Esophagus (tissue), 2 donors: Measurements from ENCODE around the gene WDR74. TPM values are rescaled to one million over a fixed set of nuclear protein-coding genes. Genes with fewer than 3 reads are reported as not detected.

ENCODE experiments used
- H3K27ac ChIP-seq, 2 donors: one replicate each; pipeline ENCODE4 v1.5.1; 2013; ENCODE audit warnings: low read depth in 2 of 2, mild to moderate bottlenecking in 2 of 2, inconsistent platforms in 1 of 2, low read length in 1 of 2, moderate library complexity in 1 of 2
- H3K27me3 ChIP-seq, 2 donors: one replicate each; pipeline ENCODE4 v1.6.1; 2013; ENCODE audit warnings: low read length in 2 of 2, control low read depth in 1 of 2, mild to moderate bottlenecking in 1 of 2; ENCODE audit not compliant: insufficient read depth in 2 of 2, control insufficient read depth in 1 of 2
- H3K36me3 ChIP-seq, 2 donors: one replicate each; pipeline ENCODE4 v1.6.1; 2013; ENCODE audit warnings: low read length in 1 of 2; ENCODE audit not compliant: control insufficient read depth in 2 of 2, insufficient read depth in 2 of 2
- H3K4me1 ChIP-seq, 2 donors: one replicate each; pipeline ENCODE4 v1.6.1; 2013; ENCODE audit warnings: low read length in 1 of 2; ENCODE audit not compliant: control insufficient read depth in 2 of 2, insufficient read depth in 2 of 2
- H3K4me3 ChIP-seq, 2 donors: one replicate each; pipeline ENCODE4 v1.5.1; 2013; ENCODE audit warnings: low read length in 2 of 2, mild to moderate bottlenecking in 2 of 2, low read depth in 1 of 2, moderate library complexity in 1 of 2
- H3K9me3 ChIP-seq, 2 donors: one replicate each; pipeline ENCODE4 v1.6.1; 2013; ENCODE audit warnings: mild to moderate bottlenecking in 2 of 2, low read depth in 1 of 2, low read length in 1 of 2, moderate library complexity in 1 of 2; ENCODE audit not compliant: control insufficient read depth in 2 of 2, insufficient read depth in 1 of 2
- whole genome bisulfite sequencing, 2 donors: extraction: QIAGEN DNeasy Blood & Tissue Kit; methylation state at CpG; one replicate each; pipeline ENCODE4 v1.1.7; 2013; 5-methylcytosine and 5-hydroxymethylcytosine counted together
- polyA plus RNA-seq, 2 donors: library from polyadenylated mRNA; stranded (reverse); fragments of 200-250 nt; gene quantifications; one replicate each; pipeline ENCODE4 v1.2.3, GENCODE V29; 2013
- donor health status: healthy with polysubstance abuse.
- donor health status: Bipolar disorder and iron deficiency.

Gene WDR74
- polyA plus RNA-seq, 2 donors = 44.0 to 44.6 TPM

DNA sequence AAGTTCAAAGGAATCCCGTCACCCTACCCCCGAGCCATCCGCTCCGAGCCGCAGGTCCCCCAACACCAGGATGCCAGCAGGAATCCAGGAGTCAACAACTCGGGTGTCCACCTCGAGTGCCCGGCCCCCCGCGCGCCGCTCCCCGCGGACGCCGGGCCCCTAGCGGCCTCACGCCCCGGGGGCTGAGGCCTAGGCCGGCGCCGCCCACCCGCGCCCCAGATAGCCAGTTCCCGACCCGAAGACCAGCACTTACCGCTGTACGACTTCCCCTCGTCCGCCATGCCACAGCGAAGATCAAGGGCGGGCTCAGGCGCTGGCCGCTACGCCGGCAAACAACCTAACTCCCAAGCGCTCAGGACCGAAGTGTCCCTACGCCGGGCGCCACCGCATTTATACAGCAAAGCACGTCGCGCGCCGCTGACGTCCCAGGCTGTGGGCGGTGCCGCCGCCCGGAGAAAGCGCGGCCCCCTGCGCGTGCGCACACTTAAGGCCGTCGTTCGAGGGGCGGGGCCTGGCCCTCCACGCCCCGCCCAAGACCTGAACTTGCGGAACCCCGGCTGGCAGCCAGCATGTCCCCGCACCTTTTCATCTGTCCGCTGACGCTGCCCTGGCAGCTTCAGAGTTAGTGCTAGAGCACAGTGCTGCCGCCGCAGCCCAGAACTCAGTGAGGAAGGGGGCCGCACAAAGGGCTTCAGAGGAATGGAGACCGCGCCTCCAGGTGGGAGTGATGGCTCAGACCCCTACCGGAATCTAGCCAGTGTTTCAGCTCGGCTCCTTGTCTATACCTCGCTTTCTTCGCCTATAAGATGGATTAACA lies 34.1 kb downstream of the WDR74 start, which contains the start of gene NXF1:
NXF1 (minus strand) TSS at position 365 of the 817 bp plus-strand sequence; CDS start at position 281, 84 bp downstream.
- Histone ChIP-seq H3K4me1 (peaks cover 0 to 9% of the 10 kb centered on the region in 2 donors), H3K4me3 (peak within 1 kb of the TSS; percentile 80 to 91), H3K9me3 (no peaks in the 10 kb centered on the region), H3K27me3 (no peaks in the 10 kb centered on the region), H3K36me3 (peaks cover 7 to 15% of the 10 kb centered on the region in 2 donors), H3K27ac (peak within 1 kb of the TSS; percentile 92 to 95)
- 0 to 1% methylated on average over 74 to 77 of the region's 77 CpGs for WGBS, 2 donors

GRCh38 chr11:62804310-62805075 lies 34.9 kb downstream of the WDR74 start:
- Histone ChIP-seq H3K27ac (peak overlapping the region; percentile 84 to 95), H3K36me3 (peaks cover 14 to 23% of the 10 kb centered on the region in 2 donors), H3K9me3 (no peaks in the 10 kb centered on the region), H3K4me3 (peak overlapping the region; percentile 80 to 91), H3K27me3 (no peaks in the 10 kb centered on the region), H3K4me1 (peaks cover 0 to 9% of the 10 kb centered on the region in 2 donors)
- WGBS, 2 donors = 2 to 3% methylated on average over 14 of the region's 14 CpGs

DNA sequence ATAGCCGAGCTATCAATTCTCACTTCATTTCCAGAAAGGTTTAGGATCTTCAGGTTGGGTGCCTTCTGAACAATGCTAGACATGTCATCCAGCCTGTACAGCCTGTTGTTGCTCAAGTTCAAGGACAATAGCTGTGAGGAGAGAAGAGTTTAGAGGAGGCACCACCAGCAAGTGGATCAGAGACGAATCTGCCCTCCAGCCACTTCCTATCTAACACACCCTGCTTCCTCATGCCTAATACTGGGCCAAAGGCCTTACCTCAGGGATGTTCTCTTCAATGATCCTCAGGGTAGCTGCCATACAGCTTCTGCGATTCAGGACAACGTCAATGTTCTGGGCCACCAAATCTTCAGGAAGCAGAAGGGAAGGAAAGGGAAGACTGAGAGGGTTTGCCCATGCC lies 38.3 kb downstream of the WDR74 start:
- H3K27me3 ChIP-seq = no peaks in the 10 kb centered on the region
- H3K27ac ChIP-seq = no peak overlapping the region
- H3K4me1 ChIP-seq = peaks cover 0 to 2% of the 10 kb centered on the region in 2 donors
- 81% methylated on average over 4 of the region's 4 CpGs for WGBS, 2 donors
- H3K36me3 ChIP-seq = peaks cover 24 to 40% of the 10 kb centered on the region in 2 donors
- no peak overlapping the region for H3K4me3 ChIP-seq
- H3K9me3 ChIP-seq = no peaks in the 10 kb centered on the region

- 92 to 95% methylated on average over 10 of the region's 10 CpGs for WGBS, 2 donors
- H3K27me3 ChIP-seq = no peaks in the 10 kb centered on the region
- peaks cover 31 to 52% of the 10 kb centered on the region in 2 donors for H3K36me3 ChIP-seq
- H3K4me3 ChIP-seq = no peak overlapping the region
- H3K27ac ChIP-seq = no peak overlapping the region
- H3K4me1 ChIP-seq = no peaks in the 10 kb centered on the region
- no peaks in the 10 kb centered on the region for H3K9me3 ChIP-seq
Observed at GRCh38 chr11:62799486-62799885, 39.9 kb downstream of the WDR74 start.

GRCh38 chr11:62796281-62796680 lies 43.1 kb downstream of the WDR74 start:
- Histone ChIP-seq H3K4me3 (no peak overlapping the region), H3K27me3 (no peaks in the 10 kb centered on the region), H3K4me1 (peaks cover 5 to 8% of the 10 kb centered on the region in 2 donors), H3K36me3 (peaks cover 25 to 53% of the 10 kb centered on the region in 2 donors), H3K9me3 (no peaks in the 10 kb centered on the region), H3K27ac (no peak overlapping the region)
- WGBS, 2 donors = 90 to 93% methylated on average over 7 of the region's 7 CpGs

DNA sequence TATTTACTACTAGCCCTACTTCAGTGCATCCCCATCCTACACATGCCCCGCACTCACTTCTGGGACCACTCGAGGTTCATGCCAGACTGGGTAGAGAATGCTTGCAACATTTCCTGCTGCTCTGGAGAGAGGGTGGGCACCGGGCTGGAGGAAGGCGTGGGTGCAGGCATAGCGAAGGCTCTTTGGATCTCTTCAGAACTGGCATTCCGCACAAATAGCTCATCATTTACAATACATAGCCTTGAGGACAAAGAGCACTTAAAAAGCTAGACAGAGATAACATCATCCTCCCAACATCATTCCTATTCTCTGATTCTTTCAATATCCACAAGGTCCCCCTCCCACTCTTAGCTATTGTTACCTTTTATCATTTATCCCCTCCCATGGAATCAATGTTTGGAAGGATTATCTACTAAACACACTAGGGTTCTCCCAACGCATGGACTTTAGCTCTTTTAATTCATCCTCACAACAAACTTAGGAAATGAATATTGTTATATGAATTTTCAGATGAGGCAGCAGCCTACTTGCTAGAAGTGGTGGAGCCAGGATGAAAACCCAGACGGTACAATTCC lies 45.1 kb downstream of the WDR74 start:
- Histone ChIP-seq H3K9me3 (no peaks in the 10 kb centered on the region), H3K4me1 (peaks cover 5 to 9% of the 10 kb centered on the region in 2 donors), H3K27me3 (no peaks in the 10 kb centered on the region), H3K27ac (no peak overlapping the region), H3K36me3 (peaks cover 15 to 41% of the 10 kb centered on the region in 2 donors), H3K4me3 (no peak overlapping the region)
- WGBS, 2 donors = 91% methylated on average over 8 of the region's 8 CpGs

DNA sequence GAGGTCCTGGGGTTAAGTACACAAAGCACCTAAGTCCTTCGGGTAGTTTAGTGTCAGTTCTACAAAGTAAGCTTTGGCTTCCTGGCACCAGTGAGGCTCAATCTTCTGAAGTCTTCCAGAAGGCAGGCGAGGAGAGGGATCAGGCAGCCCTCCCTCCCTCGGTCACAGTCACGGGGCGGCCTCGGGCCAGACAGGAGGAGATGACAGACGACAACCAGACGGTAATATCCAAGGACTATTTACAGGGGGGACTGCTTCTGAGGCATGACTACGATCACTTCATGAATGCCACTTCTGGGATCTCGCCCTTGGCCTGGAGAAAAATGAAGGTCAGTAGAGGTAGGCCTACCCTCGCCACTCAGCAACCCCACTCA lies 47.2 kb downstream of the WDR74 start:
- Histone ChIP-seq H3K4me1 (peaks cover 5 to 9% of the 10 kb centered on the region in 2 donors), H3K4me3 (peak overlapping the region; percentile 8 to 99), H3K27ac (peak overlapping the region; percentile 83 to 96), H3K36me3 (peaks cover 11 to 35% of the 10 kb centered on the region in 2 donors), H3K27me3 (no peaks in the 10 kb centered on the region), H3K9me3 (no peaks in the 10 kb centered on the region)
- 24% methylated on average over 11 of the region's 11 CpGs for WGBS, 2 donors

- no peaks in the 10 kb centered on the region for H3K9me3 ChIP-seq
- no peaks in the 10 kb centered on the region for H3K27me3 ChIP-seq
- H3K4me1 ChIP-seq = peaks cover 5 to 9% of the 10 kb centered on the region in 2 donors
- peaks cover 11 to 33% of the 10 kb centered on the region in 2 donors for H3K36me3 ChIP-seq
- peak within 1 kb of the TSS; percentile 94 to 99 for H3K4me3 ChIP-seq
- WGBS, 2 donors = 0% methylated on average over 50 to 58 of the region's 58 CpGs
- peak within 1 kb of the TSS; percentile 83 to 96 for H3K27ac ChIP-seq
Observed at GRCh38 chr11:62791501-62792201, 47.7 kb downstream of the WDR74 start, which contains the start of gene TMEM223. Gene TMEM223 (minus strand): TSS chr11:62792006. CDS start chr11:62791994, 12 bp downstream.

DNA sequence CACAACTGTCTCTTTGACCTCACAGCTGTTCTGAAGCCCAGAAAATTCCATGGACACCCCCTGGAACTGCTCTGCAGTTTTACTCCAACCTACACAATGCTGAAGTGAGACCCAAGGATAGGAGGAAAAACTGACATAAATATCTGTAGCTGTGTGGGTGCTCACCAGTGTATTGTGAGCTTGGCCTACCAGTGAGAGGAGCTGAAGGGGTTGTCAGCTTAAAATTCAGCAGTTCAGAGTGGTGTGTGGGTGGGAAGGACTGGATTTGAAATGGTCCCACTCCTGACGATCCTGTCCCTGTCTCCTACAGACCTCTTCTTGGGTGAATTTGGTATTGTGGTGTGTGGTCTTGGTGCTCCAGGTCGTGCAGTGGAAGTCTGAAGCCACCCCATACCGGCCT lies 49.8 kb downstream of the WDR74 start:
- H3K27ac ChIP-seq = peak overlapping the region in 1 of 2 donors; percentile 47
- H3K27me3 ChIP-seq = no peaks in the 10 kb centered on the region
- H3K4me1 ChIP-seq = peaks cover 8 to 9% of the 10 kb centered on the region in 2 donors
- H3K9me3 ChIP-seq = no peaks in the 10 kb centered on the region
- WGBS, 2 donors = 58 to 59% methylated on average over 3 of the region's 3 CpGs
- H3K4me3 ChIP-seq = no peak overlapping the region
- peaks cover 0 to 19% of the 10 kb centered on the region in 2 donors for H3K36me3 ChIP-seq
